WTC11 (cell line): ENCODE measurements around the gene RPL37A.

Experiments
- ESRRA ChIP-seq: sonication (generic); formaldehyde crosslinking; IDR thresholded peaks from 2 replicates; pipeline ENCODE4 v1.8.1; 2022; ENCODE audit warnings: mild to moderate bottlenecking, missing genetic modification reagents, borderline replicate concordance
- SP1 ChIP-seq: sonication (generic); formaldehyde crosslinking; conservative IDR thresholded peaks from 2 replicates; pipeline ENCODE4 v1.8.1; 2022; ENCODE audit warnings: missing genetic modification reagents
- TCF7 ChIP-seq: sonication (generic); formaldehyde crosslinking; IDR thresholded peaks from 2 replicates; pipeline ENCODE4 v1.8.0; 2022; ENCODE audit warnings: mild to moderate bottlenecking, low read depth, missing genetic modification reagents, moderate library complexity
- ZBTB21 ChIP-seq: sonication (generic); formaldehyde crosslinking; IDR thresholded peaks from 2 replicates; pipeline ENCODE4 v1.8.1; 2023; ENCODE audit warnings: mild to moderate bottlenecking, missing genetic modification reagents, borderline replicate concordance
- TF ChIP-seq, protein P1 (sequence below): fragments of 200-600 bp; IDR thresholded peaks from 2 replicates; pipeline ENCODE4 v1.8.0; 2022; ENCODE audit warnings: antibody characterized with exemption
- TF ChIP-seq, protein P2 (sequence below): sonication (generic); formaldehyde crosslinking; conservative IDR thresholded peaks from 2 replicates; pipeline ENCODE4 v1.8.1; 2022; ENCODE audit warnings: mild to moderate bottlenecking, missing genetic modification reagents

DNA sequence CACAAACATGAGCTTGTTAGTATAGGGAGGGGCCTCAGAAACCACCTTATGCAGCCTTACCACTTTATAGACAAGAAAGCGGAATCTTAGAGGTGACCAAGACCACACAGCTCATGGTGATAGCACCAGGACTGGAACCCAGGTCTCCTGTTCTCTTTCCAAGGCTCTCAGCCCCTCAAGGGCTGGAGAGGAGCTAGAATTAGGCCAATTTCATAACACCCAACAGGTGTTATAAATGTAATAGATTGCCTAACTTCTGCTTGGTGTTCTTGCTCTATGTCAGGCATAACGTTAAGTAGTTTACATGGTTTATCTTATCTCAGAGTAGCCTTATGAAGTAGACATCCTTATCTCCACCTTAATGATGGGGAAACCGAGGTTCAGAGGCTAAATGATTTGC is 42.9 kb downstream of the RPL37A start:
- TF ChIP-seq ESRRA (CRISPR knock-in tag) (no peak), ZBTB21 (no peak), SP1 (CRISPR knock-in tag) (no peak), TCF7 (CRISPR knock-in tag) (no peak)
- TF ChIP-seq, protein P1, sequence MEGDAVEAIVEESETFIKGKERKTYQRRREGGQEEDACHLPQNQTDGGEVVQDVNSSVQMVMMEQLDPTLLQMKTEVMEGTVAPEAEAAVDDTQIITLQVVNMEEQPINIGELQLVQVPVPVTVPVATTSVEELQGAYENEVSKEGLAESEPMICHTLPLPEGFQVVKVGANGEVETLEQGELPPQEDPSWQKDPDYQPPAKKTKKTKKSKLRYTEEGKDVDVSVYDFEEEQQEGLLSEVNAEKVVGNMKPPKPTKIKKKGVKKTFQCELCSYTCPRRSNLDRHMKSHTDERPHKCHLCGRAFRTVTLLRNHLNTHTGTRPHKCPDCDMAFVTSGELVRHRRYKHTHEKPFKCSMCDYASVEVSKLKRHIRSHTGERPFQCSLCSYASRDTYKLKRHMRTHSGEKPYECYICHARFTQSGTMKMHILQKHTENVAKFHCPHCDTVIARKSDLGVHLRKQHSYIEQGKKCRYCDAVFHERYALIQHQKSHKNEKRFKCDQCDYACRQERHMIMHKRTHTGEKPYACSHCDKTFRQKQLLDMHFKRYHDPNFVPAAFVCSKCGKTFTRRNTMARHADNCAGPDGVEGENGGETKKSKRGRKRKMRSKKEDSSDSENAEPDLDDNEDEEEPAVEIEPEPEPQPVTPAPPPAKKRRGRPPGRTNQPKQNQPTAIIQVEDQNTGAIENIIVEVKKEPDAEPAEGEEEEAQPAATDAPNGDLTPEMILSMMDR, result no peak
- TF ChIP-seq, protein P2, sequence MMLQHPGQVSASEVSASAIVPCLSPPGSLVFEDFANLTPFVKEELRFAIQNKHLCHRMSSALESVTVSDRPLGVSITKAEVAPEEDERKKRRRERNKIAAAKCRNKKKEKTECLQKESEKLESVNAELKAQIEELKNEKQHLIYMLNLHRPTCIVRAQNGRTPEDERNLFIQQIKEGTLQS (CRISPR knock-in tag), result no peak
